LoVo (cell line): ENCODE measurements around the gene IPO4.

Experiments
- DNase-seq: peaks from one replicate; pipeline ENCODE4 v3.0.0-alpha.2; 2016; ENCODE audit warnings: low spot score

Gene IPO4

DNA sequence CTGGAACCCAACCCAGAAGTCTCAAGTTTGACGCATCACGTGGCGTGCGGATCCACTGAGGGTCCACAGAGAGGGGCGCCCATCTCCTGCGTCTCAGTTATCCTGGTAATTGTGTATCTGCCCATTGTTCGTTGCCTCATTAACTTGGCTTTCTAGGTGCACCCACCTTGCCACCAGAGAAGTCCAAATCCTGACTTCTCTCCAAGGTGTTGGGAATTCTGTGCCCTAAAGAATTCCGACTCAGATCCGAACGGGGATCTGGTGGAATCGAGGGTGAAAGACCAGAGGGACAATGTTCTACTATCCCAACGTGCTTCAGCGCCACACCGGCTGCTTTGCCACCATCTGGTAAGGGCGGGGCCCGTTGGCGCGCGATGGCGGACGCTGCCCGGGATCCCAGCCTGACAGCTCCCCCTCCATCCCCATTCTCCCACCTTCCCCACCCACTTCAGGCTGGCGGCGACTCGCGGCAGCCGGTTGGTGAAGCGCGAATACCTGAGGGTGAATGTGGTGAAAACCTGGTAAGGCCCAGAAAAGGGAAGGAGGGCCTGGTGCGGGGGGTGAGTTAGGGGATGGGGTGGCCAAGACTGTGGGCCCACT is 16.3 kb downstream of the IPO4 start:
- DNase-seq = no peak

DNA sequence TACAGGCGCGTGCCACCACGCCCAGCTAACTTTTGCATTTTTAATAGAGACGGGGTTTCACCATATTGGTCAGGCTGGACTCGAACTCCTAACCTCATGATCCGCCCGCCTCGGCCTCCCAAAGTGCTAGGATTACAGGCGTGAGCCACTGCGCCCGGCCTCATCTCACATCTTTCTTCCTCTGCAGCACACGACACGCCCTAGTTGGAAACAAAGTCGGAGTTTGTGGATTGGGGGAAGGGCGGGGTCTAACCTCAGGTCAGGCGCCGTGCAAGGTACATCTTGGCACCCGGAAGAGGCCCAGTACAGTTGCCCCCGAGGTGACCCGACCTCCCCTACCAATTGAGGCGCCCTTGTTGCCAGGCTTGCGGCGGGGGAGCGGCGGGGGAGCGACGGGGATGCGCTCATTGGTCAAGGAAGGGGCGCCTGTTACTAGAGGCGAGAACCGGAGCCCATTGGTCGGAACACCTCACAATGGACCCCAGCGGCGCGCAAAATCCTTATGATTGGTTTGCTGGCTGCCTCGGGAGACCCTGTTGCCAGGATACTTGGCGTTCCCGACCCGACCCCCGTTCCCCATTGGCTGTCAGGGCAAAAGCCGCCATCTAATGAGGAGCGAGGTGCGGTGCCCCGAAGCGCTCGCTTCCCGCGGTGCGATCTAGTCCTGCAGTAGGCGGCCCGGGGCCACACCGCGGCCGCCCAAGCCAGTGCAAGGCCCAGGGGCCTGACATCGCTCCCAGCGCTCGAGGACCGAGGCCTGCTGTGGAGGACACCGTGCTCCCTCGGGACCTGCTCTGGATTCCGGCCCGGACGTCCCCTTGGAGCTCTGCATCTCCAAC is 17.0 kb downstream of the IPO4 start, which contains the start of gene REC8:
REC8 (plus strand) TSS at position 659 of the 839 bp plus-strand sequence. CDS start 473 bp downstream, outside the sequence.
- no peak for DNase-seq

DNA sequence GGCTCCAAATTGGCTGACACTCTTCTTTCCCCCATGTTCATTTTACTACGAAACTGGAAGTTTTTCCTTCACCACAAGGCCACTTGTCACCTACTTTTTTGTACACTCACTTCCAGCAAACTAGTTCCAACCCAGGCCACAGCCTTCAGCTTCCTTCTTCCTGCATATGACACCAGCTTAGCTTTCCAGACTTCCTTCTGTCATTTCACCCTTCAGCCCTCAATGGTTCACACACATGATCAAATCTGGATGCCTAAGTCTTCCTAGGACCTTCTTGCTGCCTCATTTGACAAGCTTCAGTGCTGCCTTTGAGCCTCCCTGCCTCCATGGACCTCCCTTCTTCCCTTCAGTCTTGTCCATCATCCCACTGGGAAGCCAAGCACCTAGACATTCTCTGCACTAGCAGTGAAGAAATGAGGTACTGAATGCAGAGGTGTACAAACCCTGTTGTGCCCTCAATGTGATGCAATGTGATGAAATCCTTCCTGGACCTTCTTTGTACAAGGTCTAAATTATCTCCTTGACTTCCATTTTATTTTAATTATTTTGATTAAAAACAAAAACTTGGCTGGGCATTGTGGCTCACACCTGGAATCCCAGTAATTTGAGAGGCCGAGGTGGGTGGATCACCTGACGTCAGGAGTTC is 21.0 kb downstream of the IPO4 start:
- DNase-seq = no peak

DNA sequence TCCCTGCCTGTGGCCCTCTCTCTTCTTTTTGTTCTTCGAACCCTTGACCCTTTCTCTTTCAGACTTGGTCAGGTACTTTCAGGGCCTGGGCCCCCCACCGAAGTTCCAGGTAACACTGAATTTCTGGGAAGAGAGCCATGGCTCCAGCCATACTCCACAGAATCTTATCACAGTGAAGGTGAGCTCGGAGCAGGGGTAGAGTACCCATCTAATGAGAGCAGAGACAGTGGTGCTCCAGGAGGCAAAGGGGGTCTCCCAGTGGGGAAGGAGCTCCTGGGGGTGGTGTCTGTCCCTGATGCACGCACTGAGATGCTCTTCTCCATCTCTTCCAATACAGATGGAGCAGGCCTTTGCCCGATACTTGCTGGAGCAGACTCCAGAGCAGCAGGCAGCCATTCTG is 22.8 kb downstream of the IPO4 start:
- DNase-seq = no peak

DNA sequence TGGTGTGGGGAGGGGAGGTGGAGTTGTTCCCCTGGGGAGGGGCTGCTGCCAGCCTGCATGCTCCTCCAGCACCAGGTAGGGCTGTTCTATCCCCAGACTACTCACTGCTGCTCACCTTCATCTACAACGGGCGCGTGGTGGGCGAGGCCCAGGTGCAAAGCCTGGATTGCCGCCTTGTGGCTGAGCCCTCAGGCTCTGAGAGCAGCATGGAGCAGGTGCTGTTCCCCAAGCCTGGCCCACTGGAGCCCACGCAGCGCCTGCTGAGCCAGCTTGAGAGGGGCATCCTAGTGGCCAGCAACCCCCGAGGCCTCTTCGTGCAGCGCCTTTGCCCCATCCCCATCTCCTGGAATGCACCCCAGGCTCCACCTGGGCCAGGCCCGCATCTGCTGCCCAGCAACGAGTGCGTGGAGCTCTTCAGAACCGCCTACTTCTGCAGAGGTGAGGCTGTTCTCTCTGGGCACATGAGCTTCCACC is 24.1 kb downstream of the IPO4 start:
- DNase-seq = no peak

DNA sequence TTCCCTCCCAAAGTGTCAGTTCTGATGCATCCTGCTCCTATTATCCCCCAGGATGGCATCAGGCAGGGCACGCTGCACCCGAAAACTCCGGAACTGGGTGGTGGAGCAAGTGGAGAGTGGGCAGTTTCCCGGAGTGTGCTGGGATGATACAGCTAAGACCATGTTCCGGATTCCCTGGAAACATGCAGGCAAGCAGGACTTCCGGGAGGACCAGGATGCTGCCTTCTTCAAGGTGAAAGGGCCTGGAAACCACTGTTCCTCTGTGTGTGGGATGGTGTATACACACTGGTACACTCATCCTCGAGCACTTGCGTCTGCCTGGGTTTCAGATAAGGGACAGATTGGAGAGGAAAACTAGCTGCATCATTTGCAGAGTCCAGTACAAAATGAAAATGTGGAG is 26.5 kb downstream of the IPO4 start:
- DNase-seq = no peak

DNA sequence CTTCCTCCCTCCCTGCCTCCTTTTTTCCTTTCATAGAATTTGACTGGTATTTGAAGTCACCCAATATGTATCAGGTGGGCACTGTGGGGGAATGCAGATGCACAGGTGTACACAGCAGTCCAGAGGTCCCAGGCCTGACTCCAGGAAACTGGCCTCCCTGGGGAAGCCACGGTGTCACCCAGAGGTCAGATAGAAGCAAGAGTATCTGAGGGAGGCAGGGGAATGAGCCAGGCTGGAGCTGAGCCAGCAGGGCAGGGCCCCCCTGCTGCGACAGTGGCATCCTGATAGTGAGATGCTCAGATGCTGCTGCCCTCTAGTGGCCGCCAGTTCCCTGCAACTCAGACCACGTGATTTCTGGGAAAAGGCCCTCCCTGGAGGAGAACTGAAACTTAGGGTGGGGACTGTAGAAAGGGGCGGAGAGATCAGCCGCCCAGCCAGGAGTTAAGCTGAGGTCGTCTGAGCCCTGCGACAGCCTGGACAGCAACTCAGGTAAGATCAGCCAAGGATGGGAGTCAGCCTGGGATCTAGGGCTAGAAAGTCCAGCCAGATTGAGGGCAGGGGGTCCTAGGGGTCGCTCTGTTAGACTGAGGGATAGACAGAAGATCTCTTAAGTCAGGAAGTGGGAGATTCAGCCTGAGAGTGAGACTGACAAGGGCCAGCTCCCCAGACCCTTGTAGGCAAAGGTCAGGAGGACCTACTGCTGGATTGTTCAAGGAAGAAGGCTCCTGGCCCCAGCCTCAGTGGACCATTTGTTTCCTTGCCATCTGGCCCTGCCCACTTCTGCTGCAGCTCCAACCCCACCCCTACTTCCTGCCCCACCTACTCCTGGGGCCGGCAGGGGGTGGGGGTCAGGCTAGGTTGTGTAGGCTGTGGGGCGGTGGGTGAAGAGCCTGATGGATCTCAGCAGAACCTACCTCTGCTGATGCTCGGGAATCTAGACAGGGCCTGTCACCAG is 27.5 kb downstream of the IPO4 start, which contains the start of gene IRF9:
IRF9 (plus strand) TSS at position 416 of the 955 bp plus-strand sequence. CDS start 880 bp downstream, outside the sequence.
- peak; percentile 97 for DNase-seq

DNA sequence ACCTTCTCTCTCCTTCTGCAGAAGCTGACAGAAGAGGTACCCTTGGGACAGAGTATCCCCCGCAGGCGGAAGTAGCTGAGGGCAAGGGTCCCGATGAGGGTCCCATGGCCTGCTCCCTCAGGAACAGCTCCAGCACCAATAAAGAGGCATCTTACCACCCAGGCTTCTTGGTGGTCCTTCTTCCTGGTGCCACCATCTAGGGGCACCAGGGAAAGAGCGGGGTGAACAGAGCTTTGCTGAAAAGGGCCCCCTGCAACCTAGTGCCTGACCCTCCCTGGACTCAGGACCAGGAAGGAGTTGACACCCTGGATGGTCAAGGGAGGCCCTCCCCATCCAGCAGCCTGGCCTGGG is 28.1 kb downstream of the IPO4 start:
- DNase-seq = no peak

DNA sequence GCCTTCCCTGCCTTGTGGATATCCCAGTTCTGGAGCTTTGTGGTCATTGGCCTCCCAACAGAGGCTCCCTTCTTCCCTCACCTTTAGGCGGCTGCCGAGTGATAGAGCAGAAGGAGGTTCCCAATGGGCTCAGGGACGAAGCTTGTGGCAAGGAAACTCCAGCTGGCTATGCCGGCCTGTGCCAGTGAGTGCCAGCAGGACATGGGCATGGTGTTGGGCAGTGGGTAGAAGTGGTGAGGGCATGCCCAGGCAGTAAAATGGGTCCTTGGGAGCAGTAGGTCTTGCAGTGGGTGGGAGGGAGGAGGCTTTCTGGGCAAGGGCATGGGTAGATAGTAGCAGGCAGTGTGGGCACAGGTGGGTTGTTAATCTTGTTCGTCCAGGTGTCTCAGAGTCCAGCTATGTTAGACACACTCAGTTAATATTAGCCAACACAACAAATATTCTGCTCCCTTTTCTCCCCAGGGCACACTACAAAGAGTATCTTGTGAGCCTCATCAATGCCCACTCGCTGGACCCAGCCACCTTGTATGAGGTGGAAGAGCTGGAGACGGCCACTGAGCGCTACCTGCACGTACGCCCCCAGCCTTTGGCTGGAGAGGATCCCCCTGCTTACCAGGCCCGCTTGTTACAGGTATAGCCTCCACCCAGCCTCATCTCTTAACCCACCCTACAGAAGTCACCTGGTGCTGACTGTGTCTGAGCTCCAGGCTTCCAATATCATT is 28.7 kb downstream of the IPO4 start:
- DNase-seq = no peak

DNA sequence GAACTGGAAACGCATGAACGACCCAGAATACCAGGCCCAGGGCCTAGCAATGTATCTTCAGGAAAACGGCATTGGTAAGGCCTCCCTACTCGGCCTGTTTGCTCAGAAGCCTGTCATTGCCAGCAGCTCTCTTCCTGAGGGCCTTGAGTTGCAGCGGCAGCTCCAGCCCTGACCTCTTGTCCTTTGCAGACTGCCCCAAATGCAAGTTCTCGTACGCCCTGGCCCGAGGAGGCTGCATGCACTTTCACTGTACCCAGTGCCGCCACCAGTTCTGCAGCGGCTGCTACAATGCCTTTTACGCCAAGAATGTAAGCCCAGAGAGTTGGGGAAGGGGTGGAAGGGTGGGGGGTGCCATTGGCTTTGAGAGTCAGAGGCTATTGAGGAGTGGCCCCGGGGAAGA is 31.3 kb downstream of the IPO4 start:
- DNase-seq = no peak

DNA sequence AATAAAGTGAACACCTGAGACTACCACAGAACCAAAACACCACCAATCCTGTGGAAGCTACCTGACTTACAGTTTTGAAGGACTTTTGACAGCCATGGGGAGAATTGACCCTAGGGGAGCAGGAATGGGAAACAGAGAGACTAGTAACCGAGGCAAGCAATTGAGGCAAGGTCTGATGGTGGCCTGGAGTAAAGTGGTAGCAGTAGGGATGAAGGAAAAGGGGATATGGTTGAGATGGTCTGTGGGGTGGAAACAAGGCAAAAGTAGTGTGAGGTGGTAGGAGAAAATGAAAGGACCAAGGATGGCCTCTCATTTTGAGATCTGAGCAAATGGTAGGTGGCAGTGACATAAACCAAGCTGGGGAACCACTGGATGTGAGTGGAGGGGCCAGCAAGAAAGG is 31.8 kb downstream of the IPO4 start:
- no peak for DNase-seq

DNA sequence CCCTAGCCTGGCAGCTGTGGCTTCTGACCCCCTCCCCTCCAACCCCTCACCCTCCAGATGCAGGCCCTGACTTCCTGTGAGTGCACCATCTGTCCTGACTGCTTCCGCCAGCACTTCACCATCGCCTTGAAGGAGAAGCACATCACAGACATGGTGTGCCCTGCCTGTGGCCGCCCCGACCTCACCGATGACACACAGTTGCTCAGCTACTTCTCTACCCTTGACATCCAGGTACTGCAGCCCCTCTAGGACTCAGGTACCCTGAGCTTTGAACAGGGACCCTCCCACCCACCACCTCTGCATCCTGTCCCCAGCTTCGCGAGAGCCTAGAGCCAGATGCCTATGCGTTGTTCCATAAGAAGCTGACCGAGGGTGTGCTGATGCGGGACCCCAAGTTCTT is 33.5 kb downstream of the IPO4 start:
- no peak for DNase-seq

DNA sequence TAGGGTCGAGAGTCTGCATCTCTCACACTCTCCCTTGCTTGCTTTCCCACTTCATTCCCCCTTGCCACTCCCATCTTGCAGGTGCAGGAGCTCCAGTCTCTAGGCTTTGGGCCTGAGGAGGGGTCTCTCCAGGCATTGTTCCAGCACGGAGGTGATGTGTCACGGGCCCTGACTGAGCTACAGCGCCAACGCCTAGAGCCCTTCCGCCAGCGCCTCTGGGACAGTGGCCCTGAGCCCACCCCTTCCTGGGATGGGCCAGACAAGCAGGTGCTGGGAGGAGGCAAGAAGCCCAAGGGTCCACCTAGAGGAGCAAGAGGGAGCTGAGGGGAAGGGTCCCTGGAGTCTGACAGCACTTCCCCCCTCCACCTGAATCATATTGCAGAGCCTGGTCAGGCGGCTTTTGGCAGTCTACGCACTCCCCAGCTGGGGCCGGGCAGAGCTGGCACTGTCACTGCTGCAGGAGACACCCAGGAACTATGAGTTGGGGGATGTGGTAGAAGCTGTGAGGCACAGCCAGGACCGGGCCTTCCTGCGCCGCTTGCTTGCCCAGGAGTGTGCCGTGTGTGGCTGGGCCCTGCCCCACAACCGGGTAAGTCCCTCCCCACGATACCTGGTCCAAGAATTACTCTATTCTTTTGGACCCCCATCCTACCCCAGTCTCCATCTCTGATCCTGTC is 37.1 kb downstream of the IPO4 start:
- DNase-seq = no peak

DNA sequence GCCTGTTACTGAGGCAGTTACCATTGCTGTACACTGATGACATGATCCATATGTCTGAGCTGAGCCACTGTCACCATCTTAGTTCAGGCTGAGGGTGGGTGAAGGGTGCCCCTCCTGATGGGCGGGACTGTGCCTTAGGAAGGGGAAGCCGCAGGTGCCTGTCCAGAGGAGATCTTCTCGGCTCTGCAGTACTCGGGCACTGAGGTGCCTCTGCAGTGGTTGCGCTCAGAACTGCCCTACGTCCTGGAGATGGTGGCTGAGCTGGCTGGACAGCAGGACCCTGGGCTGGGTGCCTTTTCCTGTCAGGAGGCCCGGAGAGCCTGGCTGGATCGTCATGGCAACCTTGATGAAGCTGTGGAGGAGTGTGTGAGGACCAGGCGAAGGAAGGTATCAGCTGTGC is 37.6 kb downstream of the IPO4 start:
- DNase-seq = no peak

DNA sequence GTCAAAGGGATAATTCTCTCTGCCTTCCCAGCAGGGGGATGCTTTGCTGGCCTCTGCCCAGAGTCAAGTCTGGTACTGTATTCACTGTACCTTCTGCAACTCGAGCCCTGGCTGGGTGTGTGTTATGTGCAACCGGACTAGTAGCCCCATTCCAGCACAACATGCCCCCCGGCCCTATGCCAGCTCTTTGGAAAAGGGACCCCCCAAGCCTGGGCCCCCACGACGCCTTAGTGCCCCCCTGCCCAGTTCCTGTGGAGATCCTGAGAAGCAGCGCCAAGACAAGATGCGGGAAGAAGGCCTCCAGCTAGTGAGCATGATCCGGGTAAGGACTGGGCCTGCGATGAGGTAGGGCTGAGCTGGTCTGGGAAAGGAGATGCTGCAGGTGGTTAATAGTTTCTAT is 38.0 kb downstream of the IPO4 start:
- DNase-seq = no peak

DNA sequence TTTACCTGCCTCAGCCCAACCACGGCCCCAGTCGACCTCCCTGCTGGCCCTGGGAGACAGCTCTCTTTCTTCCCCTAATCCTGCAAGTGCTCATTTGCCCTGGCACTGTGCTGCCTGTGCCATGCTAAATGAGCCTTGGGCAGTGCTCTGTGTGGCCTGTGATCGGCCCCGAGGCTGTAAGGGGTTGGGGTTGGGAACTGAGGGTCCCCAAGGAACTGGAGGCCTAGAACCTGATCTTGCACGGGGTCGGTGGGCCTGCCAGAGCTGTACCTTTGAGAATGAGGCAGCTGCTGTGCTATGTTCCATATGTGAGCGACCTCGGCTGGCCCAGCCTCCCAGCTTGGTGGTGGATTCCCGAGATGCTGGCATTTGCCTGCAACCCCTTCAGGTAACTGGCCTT is 38.6 kb downstream of the IPO4 start:
- DNase-seq = no peak

DNA sequence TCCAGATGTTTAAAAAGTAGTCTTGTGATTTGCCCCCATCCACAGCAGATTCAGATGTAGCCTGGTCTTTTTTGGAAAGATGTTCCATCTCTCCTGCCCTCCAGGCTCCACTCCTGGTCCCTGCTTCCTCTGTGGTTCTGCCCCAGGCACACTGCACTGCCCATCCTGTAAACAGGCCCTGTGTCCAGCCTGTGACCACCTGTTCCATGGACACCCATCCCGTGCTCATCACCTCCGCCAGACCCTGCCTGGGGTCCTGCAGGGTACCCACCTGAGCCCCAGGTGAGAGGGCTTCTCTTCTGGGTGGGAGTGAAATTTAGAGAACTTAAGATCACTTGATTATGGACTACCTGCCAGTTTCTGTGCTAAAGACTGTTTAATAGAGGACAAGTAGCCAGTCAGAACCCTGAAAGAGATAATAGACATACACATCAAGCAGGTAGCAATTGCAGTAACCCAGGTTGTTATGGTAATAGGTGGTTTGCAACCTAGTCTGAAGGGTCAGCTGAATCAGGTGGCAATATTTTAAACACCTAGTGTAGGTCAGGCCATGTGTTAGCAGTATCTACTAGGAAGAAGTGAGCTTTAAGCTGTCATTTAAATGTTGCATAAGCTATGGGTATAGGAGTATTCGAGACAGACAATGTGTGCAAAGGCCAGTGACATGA is 39.2 kb downstream of the IPO4 start:
- DNase-seq = no peak

DNA sequence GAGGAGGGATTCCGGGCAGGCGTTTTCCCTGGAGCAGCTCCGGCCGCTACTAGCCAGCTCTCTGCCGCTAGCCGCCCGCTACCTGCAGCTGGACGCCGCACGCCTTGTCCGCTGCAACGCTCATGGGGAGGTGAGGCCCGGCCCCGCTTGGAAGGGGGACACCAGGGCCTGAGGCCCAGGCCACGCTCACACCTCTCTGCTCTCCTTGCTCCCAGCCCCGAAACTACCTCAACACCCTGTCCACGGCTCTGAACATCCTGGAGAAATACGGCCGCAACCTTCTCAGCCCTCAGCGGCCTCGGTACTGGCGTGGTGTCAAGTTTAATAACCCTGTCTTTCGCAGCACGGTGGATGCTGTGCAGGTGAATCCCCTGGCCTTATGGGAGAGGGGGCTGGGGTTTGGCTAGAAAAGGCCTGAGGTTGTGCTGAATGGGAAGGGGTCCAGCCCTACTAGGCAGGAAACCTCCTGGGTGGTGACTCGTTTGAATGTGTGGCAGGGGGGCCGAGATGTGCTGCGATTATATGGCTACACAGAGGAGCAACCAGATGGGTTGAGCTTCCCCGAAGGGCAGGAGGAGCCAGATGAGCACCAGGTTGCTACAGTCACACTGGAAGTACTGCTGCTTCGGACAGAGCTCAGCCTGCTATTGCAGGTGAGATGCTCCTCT is 40.7 kb downstream of the IPO4 start:
- no peak for DNase-seq

DNA sequence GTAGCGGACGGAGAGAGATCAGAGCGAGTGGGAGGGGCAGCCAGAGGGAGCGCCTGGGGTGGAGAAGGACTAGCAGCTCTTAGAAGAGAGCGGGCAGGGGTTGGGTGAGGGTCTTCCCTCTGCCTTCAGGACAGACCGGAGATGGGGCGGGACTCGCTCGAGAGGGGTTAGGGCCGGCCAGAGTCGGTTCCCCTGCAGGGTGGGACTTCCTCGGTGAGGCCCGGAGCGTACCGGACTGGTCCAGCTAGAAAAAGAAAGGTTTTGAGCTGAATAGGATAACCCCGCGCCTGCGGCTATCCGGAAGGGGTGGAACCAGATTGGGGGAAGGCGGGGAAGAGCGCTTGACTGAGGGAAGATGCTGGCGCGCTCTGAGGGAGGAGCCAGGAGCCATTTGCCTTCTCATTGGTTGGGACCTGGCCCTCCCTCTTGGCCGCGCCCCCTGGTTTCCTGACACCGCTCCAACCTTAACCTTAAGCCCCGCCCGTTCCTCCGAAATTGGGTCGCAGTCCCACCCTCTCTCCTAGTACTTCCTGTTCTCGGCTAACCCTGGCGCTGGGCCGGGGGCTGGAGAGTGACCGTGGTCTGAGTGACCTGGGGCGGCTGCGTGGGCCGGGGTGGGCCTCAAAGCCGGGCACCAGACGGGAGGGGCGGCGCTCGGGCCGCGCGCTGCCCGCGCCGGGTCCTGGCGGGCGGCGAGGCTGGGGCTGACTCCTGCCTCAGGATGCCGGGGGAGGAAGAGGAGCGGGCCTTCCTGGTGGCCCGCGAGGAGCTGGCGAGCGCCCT is 41.4 kb downstream of the IPO4 start, which contains the start of gene RNF31:
RNF31 (plus strand) TSS at position 521 of the 783 bp plus-strand sequence; CDS start at position 722, 201 bp downstream.
- DNase-seq = peak; percentile 99
